COLO829 (cell line): Measurements from ENCODE around the gene KMT2D.

ENCODE experiments used
- DNase-seq: peaks from one replicate; pipeline ENCODE4 v3.0.0; 2012; ENCODE audit warnings: low spot score

Gene KMT2D

DNA sequence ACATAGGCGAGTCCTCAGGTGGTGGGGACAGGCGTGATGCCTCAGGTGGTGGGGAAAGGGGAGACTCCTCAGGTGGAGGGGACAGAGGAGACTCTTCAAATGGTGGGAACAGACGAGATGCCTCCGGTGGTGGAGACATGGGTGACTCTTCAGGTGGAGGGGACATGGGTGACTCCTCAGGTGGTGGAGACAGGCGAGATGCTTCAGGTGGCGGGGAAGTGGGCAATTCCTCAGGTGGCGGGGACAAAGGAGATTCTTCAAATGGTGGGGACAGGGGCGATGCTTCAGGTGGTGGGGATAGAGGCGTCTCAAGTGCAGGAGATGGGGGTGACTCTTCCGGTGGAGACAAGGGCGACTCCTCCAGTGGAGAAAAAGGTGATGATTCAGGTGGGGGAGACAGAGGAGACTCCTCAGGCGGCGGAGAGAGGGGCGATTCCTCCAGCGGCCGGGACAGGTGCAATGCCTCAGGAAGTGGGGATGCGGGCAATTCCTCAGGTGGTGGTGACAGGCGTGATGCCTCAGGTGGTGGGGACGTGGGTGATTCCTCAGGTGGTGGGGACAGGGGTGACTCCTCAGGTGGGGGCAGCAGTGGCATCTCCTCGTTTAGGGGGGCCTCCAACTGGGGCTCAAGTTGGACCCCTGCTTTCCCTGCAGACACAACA, 8.7 kb downstream of the KMT2D start:
- no peak for DNase-seq

DNA sequence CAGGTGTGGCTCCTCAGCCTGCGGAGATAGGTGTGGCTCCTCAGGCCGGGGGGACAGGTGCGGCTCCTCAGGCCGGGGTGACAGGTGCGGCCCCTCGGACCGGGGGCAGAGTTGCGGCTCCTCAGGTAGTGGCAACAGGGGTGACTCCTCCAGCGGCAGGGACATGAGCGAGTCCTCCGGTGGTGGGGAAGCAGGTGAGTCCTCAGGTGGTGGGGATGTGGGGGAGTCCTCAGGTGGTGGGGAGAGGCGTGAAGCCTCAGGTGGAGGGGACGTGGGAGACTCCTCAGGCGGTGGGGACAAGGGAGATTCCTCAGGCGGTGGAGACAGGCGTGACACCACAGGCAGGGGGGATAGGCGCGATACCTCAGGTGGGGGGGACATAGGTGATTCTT, 9.2 kb downstream of the KMT2D start:
- no peak for DNase-seq

DNA sequence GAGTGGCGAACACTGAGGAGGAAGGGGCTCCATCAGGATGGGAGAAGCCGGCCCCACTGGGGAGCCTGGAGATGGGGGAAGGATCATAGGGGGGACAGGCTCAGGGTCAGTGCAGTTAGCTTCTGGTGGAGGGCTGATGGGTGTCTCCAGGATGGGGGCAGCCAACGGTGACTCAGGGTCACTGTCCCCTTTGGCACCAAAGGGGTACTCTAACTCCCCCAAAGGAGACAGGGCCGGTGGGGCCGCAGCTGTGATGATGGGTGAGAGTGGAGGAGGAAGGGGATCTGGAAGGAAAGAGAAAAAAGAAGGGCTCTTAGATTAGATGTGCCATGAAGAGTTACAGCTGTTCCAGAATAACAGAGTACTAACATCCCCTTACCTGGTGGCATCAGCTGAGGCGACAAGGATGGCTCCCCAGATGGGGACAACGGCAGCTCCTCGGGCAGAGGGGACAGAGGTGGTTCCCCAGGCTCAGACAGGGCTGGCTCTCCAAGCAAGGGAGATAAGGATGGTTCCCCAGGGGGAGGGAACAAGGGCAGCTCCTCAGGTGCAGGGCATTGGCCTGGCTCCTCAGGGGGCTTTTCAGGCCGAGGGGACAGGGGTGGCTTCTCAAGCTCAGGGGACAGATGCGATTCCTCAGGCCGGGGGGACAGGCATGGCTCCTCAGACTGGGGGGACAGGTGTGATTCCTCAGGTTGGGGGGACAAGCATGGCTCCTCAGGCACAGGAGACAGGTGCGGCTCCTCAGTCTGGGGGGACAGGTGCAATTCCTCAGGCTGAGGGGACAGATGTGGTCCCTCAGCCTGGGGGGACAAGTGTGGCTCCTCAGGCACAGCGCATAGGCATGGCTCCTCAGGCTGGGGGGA, 9.9 kb downstream of the KMT2D start:
- no peak for DNase-seq

DNA sequence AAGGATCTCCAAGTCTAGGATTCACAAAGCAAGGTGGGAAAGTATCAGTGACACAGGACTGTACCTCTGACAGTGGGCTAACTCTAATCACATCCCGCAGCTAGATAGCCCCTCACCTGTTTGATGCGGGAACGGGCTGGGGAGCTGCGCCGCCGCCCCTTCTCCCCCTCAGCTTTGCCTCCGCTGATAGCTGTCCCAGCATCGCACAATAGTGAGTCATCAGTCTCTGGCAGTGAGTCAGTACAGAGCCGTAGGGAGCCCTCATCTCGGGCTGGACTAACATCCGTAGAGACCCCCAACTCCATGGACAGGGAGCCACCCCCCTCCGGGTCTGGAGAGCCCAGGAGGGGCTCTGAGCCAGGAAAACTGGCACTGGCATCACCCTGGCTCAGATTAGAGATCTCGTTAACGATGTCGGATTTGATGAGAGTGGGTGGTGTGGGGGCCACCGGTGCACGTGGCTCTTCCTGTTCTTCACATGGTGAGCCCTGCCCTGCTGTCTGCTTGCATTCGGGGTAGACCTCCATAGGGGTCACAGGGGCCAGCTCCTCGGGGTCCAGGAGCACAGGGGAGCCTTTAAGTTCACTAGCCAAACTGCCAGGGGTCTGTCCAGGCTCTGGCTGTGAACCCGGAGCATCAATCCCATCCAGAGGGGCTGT, 10.9 kb downstream of the KMT2D start:
- DNase-seq = no peak

DNA sequence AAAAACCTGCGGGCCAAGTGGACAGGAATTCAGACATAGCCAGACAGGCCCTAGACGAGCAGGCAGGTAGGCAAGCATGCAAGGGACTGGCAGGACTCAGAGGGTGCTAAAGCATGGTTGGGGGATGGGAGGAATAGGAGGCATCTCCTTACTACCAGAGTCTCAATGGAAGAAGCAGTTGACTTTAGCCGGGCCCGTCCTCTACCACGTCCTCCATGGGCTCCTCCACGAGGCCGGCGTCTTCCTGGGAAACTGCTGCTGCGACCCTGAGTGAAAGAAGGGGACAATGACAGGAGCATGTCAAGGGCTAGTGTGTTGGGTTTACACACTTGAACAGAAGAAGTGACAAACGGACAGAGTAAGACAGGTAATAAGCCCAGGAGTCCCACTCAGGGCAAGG, 11.6 kb downstream of the KMT2D start:
- DNase-seq = no peak

DNA sequence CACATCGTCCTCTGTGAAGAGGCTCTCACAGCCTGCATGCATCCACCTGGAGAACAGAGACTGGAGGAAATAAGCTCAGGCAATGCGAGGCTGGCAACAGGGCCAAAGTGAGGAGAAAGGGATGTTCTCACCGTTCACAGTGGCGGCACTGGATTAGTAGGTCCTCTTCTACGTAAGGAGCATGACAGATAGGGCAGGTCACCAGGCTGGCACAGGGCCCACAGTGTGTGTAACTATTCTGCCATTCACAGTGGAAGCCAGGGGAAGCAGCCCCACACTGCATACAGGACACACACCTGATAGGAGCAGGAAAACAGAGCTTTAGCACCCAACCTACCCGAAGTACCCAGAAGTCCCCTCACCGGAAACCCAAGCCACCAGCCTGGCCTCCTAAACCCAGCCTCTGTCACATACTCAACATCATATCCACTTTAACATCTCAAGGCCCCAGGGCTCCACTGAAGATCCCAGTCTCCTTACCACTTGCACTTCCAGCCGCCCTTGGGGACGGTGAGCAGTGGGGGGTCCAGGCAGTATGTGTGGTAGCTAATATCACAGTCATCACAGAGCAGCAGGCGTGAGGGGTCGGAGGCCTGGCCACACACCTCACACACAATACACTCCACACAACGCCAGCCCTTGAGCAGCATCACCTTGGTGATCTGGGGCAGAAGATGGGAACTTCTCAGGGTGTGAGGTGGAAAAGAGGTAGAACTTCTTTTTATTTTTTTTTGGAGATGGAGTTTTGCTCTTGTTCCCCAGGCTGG, 14.3 kb downstream of the KMT2D start:
- no peak for DNase-seq

DNA sequence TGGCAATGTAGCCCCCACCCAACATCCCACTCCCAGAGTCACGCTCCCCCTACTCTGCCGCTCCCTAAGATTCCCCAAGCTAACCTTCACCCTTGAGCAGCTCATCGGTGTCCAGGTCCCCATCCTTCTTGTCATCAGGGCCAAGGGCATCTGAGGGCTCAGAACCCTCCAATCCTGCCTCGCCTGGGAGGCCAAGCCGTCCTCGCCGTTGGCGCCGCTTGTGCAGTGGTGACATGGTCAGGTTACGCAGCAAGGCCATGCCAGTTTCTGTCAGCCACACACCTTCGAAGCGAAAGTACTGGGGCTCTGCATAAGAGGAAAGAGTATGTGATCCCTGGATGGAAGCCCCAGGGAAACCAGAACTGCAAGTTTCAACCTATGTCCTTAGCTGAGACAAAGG, 15.9 kb downstream of the KMT2D start:
- no peak for DNase-seq

DNA sequence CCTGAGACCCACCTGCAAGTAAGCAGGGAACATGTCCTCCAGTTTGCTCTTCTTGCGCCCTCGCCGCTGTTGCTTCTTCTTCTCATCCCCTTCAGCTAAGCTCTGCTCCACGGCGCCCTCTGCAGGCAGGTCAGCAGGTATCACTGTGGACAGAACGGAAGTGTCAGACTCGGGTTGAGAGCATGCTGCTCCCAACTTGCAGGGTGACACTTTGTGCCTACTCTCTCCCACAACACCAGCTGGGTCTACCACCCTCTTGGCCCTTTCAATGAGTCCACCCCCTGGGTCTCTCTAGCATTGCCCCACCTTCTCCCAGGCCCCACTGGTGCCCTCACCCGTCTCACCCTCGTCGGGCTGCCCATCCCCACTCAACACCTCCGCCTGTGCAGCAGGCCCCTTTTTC, 16.7 kb downstream of the KMT2D start:
- DNase-seq = peak; percentile 74

DNA sequence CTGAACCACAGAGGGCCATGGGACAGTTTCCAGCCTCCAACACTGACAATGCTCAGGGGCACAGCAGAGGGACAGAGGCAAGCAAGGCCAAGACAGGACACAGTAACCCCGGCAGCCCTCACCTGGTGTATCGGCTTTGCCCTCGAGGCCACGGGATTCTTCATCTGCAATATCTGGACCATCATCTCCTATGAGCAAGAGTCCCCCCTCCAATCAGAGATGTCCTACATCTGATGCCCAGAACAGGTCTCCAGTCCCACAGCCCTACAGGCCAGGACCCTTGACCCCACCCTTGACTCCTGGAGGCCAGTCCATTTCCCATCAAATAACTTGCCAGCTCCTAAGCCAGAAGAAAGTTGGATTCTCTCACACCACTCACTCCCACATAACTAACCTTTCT, 17.4 kb downstream of the KMT2D start:
- DNase-seq = no peak

DNA sequence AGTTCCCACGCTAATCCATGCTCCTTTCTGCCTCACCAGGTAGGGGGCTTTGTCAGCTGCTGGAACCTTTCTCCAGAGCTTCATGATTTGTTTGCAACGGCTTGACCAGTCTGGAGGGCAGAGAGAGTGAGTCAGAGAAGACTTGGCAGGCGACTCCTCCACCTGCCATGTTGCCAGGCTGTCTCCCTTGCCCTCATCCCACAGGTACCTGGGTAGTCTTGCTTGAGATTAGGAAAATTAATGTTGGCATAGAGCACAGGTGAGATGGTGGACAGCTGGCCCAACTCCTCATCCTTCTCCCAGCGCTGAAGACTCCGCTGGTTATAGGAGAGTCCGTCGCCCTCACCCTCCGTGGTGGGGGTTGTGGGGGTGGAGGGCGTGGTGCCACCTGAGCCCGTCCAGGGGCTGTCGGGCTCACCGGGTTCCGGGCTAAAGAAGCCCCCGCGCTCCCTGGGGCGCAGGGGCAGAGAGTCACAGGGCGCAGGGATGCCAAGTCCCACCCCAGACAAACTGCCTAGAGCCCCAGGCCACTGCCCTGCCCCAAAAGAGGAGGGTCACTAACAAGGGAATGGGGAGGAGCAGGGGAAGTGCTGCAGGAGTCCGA, 18.6 kb downstream of the KMT2D start:
- DNase-seq = no peak

DNA sequence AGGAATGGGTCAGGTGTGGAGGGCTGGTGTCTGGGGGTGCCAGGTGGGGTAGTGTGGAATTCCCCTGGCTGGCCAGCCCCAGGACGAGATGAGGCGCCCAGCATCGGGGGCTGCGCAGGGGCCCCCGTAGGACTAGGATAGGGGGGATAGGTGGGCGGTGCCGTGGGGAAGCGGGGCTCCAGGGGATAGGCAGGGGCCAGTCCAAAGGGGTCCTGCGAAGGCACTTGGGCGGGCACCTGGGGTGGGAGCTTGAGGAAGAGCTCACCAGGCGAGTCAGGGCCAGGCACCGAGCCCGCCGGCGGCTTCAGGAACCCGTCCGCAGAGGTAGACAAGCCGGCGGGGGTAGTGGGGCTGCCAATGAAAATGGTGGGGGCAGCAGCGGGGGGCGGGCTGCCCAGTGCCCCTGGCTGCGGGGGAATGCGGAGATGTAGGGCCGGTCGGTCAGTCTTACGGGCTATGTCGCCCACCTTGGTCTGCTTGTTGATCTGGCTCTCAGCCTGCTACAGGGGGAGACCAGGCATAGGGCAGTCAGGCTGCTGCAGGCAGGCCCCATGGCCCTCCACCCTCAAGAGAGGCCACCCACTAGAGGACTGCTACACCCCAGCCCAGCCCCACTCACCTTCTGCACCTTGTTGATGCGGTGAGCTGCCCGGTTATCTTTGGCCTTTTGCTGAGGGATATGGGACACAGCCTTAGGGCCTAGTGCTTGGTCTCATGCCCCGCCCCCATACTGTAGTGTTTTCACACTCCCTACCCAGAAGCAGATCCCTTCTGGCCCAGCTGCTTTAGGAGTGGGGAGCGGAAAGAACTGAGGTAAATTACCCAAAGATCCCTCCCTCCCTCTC, 19.3 kb downstream of the KMT2D start:
- no peak for DNase-seq

DNA sequence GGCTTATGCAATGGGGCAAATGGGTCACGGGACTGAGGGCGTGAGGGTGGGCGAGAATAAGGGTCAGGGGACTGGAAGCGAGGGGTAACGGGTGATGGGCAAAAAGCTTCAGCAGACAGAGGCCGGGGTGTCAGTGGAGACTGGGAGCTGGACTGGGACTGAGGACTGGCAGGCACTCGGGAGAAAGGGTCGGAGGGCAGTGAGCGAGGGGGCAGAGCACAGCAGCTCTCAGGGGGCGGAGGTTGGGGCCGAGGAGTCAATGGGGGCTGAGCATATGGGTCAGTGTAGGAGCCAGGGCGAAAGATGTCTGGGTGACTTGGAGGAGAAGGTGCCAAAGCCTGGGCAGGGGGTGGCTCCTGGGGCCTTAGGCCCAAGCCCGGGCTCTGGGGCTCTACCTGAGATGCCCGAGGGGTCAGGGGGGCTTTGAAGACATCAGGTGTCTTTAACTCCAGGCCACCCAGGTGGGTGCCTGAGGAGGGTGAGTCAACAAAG, 20.2 kb downstream of the KMT2D start:
- DNase-seq = no peak

DNA sequence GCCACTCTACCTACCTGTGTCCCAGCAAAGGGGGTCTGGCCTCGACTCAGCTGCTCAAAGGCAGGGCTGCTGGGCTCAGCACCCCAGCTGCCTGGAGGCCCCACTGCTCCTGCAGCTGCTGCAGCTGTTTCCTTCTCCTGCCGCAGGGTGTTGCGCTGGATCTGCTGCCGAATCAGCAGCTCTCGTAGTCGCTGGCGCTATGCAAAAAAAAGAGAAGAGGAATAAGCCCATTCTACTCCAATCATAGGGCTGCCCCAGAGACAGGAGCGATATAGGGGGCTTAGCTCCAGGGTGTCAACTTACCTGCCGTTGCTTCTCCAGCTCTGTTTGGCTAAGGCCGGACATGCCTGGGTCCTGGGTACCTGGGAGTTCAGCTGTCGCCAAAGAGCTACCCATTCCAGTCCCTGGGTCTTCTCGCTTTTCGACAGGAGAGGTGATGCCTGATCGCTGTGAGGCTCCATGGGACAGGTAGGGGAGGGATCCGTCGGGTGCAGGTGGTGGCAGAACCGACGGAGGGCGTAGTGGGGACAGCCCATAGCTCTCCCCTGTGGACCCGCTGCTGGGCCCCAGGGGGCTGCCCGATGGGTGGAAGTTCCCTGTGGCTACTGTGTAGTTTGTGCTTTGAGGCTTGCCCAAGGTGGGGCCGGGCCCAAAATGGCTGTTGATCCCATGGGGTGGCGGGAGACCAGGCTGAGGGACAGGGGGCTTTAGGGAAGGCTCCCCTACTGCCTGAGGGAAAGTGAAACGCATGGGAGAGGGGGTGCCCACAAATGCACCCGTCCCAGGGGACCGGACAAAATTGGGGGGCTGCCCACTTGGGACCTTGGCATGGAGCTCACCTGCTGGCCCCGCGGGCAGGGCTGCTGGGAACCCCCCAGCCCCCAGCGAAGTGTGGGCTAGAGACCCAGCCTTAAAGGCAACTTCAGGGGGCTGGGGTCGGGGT, 20.9 kb downstream of the KMT2D start:
- no peak for DNase-seq

DNA sequence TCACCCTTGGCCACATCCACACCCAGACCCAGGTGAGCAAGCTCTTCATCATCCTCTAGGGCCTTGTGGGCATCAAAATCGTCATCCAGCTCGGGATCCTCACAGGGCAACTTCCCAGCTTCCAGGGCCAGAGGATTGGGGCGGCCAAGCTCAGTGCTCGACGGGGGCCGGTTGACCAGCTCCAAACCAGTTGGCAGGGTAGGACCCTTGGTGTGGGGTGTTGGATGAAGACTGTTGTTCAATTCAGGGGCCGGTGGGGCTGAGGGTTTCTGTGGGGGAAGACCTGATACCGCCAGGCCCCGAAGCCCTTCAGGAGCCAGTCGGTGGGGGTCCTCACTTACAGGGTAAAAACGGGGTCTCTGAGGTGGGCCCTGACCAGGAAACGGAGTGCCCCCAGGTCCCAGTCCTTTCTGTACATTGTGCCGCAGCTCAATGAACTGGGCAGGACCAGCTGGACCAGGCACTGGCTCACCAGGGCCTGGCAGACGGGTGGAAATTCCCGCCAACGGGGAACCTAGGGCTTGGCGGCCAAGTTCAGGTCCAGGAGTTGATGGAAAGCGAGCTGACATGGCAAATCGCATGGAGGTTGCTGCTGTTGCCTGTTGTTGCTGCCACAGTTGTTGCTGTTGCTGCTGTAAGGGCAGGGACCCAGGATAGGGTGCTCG, 22.2 kb downstream of the KMT2D start:
- DNase-seq = no peak

DNA sequence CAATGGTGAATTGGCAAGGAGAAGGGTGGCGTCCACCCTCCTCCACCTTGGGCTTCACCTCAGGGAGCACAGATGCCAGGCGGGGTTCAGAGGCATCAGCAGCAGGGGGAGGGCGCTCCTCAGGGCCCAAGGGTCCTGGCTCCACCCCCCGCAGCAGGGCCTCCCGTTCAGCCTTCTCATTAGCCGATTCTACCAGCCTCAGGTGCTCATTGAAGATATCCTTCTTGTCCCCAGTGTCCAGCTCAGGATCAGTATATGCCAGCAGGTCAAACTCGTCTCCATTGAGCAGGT, 22.7 kb downstream of the KMT2D start:
- no peak for DNase-seq

DNA sequence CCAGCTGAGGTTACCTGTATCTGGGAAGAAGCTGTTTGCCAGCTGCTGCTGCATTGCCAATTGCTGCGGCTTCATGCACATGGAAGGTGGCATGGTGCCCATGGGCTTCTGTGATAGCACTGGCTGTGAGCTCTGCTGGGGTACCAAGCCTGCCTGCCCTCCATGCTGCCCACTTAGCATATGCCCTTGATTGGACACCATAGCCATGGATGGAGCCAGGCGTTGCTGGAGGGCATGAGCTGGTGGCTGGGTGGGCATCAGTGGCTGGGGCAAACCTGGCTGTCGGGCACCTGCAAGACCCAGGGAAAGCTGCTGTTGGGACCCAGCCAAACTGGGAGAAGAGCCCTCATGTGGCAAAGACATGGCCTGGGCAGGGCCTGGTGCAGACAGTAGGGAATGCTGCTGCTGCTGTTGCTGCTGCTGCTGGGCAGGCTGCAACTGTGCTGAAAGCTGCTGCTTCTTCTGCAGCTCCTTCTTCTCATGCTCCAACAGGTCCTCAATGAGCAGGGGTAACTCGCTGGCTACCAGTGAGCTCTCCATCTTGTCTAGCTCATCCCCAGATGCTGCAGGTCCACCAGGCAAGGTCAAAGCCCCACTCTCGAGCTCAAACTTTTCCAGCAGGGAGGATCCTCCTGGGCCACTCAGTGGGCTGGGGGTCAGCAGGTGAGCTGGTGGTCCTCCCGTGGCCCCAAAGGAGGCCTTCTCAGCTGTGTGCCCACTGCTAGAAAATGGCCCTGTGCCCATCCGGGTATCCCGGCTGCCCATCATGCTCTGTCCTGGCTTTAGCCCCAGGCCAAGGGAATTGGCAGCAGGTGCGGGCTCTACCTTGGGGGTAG, 23.3 kb downstream of the KMT2D start:
- no peak for DNase-seq

DNA sequence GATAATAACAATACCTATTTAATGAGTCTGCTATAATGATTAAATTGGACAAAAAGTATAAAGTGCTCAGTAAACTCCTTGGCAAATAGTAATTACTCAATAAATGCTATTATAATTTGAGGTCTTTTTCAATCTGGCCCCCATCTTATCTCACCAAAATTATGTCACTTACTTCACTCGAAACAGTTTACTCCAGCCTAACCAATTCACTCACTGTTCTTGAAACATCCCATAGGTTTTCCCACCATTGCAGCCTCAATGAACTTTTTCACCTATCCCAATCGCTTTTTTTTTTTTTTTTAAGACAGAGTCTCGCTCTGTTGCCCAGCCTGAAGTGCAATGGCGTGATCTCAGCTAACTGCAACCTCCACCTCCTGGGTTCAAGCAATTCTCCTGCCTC, 24.6 kb downstream of the KMT2D start:
- DNase-seq = no peak

DNA sequence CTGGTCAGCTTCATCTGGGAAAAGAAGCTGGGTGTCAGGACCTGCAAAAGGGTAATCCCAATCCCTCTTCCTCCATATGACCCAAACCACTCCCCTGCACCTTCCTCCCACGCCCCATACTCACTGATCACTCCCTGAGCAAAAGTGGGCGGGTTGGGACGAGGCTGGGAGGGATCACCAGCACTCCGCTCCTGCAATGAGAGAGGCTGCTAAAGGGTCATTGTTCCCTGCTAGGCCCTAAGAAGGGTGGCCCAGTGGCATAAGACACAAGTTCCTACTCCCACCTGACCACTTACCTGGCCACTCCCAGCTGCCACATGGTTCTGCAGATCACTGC, 26.3 kb downstream of the KMT2D start:
- DNase-seq = no peak
